Measurements from ENCODE around the gene GASK1B.

DNA sequence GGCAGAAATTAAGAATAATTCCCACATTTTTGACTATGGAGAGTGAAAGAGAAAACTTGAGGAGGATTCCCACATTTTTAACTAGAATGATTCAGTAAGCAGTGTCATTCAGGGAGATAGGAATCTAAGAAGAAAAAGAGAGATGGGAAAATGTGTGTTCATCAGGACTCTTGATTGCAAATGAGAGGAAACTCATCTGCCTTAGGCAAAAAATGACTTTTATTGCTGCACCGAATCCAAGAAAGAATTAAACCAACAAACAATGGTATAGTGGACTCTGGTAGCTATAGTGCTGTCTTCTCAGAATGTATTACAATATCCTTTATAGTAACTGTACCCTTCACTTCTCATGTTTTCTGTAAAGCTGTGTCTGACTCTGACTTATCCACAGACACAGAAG, 22.5 kb upstream of the GASK1B start:
- TF ChIP-seq CTCF (IDR thresholded peaks at IDR 0.05; ENCODE audit: insufficient read depth, low read length): no peak
- no peak for TF ChIP-seq GABPA (IDR thresholded peaks at IDR 0.05; ENCODE audit: low read depth)
- no peak for TF ChIP-seq POLR2AphosphoS5 (IDR thresholded peaks at IDR 0.05; ENCODE audit: low read depth)
- TF ChIP-seq, protein P1, sequence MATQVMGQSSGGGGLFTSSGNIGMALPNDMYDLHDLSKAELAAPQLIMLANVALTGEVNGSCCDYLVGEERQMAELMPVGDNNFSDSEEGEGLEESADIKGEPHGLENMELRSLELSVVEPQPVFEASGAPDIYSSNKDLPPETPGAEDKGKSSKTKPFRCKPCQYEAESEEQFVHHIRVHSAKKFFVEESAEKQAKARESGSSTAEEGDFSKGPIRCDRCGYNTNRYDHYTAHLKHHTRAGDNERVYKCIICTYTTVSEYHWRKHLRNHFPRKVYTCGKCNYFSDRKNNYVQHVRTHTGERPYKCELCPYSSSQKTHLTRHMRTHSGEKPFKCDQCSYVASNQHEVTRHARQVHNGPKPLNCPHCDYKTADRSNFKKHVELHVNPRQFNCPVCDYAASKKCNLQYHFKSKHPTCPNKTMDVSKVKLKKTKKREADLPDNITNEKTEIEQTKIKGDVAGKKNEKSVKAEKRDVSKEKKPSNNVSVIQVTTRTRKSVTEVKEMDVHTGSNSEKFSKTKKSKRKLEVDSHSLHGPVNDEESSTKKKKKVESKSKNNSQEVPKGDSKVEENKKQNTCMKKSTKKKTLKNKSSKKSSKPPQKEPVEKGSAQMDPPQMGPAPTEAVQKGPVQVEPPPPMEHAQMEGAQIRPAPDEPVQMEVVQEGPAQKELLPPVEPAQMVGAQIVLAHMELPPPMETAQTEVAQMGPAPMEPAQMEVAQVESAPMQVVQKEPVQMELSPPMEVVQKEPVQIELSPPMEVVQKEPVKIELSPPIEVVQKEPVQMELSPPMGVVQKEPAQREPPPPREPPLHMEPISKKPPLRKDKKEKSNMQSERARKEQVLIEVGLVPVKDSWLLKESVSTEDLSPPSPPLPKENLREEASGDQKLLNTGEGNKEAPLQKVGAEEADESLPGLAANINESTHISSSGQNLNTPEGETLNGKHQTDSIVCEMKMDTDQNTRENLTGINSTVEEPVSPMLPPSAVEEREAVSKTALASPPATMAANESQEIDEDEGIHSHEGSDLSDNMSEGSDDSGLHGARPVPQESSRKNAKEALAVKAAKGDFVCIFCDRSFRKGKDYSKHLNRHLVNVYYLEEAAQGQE (IDR thresholded peaks at IDR 0.05; ENCODE audit: insufficient replicate concordance, low read depth): no peak
